GM18508 (cell line): ENCODE data around the gene SIPA1L3.

ENCODE experiments used
- ATAC-seq: cut with Tn5 transposase; IDR thresholded peaks from one replicate; pipeline ENCODE4 v1.9.1; 2021; ENCODE audit warnings: moderate number of reproducible peaks; ENCODE audit not compliant: insufficient read depth, unreplicated experiment

The SIPA1L3 gene

DNA sequence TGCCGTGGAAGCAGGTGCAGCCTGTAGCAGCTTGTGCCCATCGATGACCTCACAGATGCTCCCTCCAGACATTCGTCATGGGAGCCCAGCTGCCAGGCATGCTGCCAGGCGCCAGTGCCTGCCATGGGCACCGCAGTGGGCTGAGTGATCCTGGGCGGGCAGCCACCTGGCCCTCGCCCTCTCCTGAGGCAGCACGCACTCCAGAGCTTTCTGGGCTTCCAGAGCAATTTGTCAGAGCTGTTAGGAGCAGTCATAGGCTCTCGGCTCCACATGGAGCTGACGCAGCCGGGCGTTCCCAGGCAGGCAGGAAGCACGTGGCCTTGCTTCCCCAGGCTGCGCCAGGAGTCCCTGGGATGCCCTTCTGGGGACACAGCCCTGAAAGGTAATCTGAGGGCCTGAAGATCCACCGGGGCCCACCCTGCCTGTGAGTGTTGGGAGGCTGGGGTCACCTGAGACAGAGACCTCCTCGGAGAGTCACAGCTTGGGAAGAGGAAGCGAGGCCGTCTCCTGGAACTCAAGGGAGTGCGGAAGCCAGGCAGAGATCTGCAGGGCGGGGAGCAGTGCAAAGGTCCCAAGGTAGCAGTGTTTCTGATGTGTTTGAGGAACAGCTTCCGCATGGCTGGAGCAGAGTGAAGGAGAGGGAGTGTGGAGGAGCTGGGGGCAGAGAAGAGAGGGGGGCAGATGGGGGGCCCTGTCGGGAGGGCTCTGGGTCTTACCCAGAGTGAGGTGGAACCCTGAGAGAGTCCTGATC, 266.5 kb downstream of the SIPA1L3 start:
- no peak for ATAC-seq

DNA sequence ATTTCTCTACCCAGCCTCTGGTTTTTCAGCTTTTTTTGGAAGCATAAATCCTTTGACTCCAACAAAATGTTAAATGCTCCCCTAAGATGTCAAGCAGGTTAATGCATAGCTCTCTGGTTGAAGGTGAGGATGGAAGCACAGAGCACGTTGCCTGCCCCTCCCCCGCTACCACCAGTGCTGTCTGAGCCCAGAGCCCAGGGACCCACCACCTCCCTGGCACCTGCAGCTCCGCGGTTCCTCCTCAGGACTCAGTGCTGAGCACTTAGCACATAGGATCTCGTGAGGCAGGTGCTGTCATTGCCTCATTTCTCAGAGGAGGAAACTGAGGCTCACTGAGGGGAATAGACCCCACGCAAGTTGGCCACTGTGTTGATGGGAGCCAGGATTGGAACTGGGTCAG, 268.4 kb downstream of the SIPA1L3 start:
- ATAC-seq, result no peak

DNA sequence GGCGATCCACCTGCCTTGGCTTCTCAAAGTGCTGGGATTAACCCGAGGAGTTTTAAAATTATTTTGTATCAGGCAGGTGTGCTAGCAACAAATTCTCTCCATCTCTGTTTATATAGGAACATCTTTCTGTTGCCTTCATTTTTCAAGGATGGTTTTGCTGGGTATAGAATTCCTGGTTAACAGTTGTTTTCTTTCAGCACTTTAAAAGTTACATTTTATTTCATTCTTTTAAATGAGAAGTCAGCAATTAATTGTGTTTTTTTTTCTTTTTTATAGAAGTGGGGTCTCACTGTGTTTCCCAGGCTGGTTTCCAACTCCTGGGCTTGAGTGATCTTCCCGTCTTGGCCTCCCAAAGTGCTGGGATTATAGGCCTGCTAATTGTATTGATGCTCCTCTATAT, 273.1 kb downstream of the SIPA1L3 start:
- no peak for ATAC-seq

DNA sequence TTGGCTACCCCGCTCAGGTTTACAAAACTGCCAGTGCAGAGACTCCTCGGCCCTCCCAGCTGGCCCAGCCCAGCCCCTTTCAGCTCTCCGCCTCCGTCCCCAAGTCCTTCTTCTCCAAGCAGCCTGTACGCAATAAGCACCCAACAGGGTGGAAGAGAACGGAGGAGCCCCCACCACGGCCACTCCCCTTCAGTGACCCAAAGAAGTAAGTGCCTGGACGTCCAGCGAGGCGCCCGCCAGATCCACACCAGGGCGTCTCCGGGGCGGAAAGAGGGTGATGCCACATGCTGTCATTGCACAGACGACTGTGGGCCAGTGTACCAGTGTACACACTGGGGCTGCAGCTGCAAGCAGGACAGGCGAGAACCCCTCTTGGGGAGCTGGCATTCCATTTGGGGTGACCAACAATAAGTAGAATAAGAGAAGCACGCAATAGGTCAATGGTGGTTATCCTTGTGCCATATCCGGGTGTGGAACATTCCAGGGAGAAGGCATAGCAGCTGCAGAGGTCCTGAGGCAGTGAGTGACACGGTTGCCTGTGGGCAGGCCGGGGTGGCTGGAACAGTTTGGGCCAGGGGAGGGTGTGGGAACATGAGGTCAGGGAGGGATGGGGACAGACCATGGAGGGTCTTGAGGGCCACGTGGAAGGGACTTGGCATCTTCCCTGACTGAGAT, 275.7 kb downstream of the SIPA1L3 start:
- no peak for ATAC-seq

DNA sequence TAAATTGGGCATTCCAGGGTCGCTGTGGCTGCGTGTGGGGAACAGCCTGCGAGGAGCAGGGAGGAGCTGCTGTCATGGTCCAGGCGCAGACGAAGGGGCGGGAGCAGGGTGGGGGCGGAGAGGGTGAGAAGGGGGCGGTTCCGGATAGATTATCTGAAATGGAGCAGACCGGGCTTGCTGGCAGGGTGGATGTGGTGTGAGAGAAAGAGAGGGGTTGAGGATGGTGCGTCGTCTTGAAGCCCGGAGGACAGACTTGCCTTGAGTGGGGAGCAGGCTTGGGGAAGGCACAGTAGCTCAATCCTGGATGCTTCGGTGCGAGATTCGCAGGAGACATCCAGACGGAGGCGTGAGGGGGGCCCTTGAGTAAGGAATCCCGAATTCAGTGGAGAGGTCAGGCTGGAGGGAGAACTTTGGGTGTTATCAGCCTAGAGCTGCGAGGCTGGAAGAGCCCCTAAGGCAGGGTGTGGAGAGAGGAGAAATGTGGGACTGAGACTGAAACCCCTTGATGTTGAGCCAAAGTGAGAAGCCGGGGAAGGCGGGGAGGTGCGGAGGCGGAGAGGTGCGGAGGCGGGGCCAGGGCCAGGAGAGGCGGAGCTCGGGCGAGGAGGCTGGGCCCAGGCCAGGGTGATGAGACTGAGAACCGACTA, 276.4 kb downstream of the SIPA1L3 start:
- no peak for ATAC-seq

DNA sequence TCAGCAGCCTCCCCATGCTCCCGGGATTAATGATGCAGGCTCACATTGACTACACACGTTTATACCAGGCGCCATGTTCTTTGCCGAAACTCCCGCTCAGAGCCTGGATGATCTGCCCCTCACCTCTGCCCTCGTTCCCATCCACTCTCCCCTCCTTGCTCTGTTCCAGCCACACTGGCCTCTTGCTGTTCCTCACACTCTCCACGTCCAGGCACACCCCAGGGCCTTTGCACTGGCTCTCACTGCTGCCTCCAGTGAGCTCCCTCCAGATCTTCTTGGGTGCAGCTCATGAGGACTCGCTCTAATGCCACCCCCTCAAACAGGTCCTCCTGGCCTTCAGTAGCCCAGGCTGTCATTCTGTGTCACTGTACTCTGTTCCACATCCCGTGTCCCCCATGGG, 277.8 kb downstream of the SIPA1L3 start:
- ATAC-seq, result no peak

DNA sequence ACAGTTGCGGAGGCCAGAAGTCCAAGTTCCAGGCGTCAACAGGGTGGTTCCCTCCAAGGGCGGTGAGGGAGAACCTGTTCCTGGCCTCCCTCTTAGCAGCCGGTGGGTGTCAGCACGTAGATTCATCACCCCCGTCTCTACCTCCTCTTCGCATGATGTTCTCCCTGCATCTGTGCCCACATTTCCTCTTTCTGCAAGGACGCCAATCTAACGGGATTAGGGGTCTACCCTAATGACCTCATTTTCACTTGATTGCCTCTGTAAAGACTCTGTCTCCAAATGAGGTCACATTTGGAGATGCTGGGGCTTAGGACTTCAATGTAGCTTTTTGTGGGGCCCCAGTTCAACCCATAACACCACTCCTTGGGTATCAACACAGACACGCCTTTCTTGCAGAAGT, 278.6 kb downstream of the SIPA1L3 start:
- ATAC-seq, result no peak

DNA sequence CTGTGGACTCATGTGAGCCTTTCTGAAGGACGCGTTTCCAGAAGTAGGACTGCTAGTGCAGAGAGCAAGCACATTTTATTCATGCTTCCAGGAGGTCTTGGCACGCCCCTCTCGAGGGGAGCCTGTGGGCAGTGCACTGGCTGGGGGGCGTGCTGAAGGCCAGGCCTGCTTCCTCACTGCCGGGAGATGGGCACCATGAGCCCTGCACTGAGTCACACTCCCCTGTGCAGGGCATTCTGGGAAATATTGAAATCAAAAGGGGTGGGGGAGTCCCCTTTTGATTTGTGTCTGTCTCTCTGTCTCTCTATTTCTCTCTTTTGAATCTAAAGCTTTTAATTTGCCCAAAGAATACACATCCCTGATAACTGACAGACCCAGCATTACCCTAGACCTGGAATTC, 283.1 kb downstream of the SIPA1L3 start:
- no peak for ATAC-seq

DNA sequence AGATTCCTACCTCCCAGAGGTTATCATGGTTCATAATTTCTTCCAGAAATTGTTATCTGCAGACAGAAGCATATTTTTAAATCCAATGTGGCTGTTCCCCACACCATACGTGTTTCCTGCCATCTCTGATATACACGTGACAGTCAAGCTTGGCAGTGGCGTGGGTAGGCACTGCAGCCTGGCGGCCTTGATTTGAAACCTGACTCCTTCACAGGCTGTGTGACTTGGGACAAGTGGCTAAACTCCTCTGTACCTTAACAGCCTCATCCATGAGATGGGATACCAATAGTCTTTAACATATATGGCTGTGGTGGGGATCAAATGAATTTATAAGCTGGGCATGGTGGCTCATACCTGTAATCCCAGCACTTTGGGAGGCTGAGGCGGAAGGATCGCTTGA, 283.8 kb downstream of the SIPA1L3 start:
- no peak for ATAC-seq

DNA sequence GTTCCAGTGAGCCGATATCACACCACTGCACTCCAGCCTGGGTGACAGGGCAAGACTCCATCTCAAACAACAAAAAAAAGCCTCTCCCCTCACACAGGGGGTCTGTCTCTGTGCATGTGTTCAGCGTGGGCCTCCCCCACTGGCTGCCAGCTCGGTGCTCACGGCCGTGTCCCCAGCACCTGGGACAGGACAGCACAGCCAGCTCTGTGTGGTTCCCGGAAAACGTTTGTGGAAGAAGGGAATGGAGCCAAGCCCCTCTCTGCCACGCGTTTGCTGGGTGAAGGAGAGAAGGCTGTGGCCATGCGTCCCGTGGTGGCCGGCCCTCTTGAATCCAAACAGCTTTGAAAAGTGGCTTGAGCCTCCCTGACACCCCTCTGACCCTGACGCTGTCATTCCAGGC, 284.7 kb downstream of the SIPA1L3 start:
- no peak for ATAC-seq

DNA sequence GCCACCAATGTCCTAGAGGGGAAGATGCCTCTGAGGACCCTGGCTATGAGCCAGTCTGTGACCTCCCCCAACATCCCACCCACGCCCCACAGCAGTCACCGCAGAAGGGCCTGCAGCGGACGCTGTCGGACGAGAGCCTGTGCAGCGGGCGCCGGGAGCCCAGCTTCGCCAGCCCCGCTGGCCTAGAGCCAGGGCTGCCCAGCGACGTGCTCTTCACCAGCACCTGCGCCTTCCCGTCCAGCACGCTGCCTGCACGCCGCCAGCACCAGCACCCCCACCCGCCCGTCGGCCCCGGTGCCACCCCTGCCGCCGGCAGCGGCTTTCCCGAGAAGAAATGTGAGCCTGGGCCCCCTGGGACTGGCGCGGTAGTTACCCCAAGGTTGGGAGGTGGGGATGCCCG, 286.4 kb downstream of the SIPA1L3 start:
- no peak for ATAC-seq

DNA sequence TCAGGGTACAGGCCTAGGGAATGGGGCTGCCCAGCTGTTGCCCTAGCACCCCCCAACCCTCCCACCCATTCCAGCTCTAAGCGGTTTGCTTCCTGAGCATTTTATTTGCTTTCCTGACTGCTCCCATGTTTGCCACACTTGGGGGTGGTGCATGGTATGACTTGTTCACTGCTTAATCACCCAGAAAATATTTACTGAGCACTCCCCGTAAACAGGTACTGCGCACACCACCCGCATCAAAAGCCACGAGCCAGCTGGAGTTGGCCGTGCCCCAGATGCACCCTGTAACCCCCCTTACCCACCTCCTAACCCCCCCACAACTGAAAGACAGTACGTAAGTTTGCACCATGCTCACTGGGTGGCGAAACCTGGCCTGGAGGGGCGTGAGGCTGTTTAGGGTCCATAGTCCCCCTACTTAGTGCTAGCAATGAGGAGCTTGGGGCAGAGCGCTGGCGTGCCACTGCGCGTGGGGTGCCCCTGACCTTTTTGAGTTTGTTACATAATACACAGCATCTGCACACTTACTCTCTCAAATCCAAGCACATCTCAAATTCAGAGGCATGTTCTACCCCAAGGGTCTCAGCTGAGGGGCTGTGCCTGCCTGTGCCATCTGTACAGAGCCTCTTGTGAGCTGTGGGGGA, 287.2 kb downstream of the SIPA1L3 start:
- ATAC-seq, result no peak

DNA sequence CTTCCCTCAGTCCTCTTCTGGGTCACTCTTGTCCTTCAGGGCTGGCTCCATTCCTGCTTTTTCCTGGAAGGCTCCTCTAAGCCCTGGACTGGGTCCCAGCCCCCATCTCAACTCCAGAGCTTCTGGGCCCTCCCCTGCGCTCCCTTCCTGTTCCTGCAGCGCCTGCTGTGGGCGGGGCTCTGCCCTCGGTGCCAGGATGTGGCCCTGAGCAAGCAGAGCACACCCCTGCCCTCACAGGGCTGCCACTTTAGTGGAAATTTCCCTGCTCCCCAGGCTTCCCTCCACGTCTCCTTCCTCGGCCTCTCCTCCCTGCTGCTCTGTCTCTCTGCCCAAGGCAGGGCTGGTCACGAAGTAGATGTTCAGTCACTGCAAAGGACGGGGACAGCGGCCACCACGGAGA, 288.2 kb downstream of the SIPA1L3 start:
- no peak for ATAC-seq

DNA sequence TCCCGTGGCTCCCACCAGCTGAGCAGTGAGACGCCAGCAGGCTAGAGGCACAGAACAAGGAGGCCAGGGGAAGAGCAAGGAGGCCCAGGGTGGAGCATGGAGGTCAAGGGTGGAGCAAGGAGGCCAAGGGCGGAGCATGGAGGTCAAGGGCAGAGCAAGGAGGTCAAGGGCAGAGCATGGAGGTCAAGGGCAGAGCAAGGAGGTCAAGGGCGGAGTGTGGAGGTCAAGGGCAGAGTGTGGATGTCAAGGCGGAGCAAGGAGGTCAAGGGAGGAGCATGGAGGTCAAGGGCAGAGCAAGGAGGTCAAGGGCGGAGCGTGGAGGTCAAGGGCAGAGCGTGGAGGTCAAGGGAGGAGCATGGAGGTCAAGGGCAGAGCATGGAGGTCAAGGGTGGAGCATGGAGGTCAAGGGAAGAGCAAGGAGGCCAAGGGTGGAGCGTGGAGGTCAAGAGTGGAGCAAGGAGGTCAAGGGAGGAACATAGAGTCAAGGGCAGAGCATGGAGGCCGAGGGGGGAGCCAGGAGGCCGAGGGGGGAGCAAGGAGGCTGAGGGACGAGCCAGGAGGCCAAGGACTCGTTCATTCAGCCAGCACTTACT, 289.3 kb downstream of the SIPA1L3 start:
- no peak for ATAC-seq

DNA sequence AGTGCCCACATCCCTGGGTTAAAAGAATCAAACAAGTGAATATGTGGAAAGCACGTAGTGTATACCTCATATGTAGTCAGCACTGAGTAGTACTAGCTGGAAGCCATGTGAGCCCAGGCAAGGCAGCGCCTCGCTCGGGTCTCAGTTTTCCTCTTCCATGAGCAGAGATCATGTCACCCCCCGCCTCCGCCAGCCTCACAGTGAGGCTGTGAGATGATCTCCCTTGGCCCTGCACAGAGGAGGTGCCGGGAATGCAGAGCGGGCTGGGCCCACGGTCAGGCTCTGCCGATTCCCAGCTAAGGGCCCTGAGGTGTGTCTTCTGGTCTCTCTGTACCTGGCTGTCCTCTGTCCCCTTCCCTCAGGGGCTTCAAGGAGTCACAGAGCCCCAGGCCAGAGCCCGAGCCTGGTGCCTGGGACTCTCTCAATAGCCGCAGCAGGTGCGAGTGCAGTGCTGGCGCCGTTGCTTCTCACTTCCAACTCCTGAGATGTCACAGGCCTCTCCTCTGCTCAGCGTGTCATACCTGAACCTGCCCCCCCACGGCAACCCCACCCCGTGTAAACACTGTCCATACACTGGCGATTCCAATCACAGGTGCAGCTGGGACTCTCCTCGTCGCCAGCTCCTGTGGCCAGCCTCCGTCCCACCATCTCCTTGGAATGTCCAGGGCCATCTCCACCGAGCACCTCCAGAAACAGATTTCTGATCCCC, 290.1 kb downstream of the SIPA1L3 start:
- ATAC-seq, result no peak

DNA sequence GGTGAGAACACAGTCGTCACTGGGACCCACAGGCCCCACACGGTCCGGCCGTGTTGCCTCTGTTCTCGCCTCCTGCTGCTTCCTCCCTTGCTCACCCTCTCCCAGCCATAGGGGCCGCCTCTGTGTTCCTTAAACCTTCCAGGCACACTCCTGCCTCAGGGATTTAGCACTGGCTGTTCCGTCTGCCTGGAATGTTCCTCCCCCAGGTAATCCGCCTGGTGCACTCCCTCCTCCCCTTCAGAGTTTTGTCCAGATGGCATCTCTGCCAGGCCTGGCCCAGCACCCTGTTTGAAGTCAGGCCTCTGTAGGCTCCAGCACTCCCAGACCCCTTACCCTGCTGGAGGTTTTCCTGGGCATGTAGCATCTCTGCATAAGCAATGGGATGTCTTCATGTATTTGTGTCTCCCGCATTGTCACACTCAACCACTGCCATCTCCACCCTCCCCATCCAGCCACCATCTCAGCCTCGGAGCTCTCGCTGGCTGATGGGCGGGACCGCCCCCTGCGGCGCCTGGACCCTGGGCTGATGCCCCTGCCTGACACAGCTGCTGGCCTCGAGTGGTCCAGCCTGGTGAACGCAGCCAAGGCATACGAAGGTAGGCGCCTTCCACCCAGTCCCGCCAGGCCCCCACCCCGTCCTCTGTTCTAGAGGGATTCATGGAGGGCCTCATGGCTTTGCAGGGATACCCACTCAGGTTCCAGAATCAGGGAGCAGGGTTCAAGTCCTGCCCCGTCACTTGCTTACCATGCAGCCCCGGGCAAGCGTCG, 291.1 kb downstream of the SIPA1L3 start:
- no peak for ATAC-seq

DNA sequence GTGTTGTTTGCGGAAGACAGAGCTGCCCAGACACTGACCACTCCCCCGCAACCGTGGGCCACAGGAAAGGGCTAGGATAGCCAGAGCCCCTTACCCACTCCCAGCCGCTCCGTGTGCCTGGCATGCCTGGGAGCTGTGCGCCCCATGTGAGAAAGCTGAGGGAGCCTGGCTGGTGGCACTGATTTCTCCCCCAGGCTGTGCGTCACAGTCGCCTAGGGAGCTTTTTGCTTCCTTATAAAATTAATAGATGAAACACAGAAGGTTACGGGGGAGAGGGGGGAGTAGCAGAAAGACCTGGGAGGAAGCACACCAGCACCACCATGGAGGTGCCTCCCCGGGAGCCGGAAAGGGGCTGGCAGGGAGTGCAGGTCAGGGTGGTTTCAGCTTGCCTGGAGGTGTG, 292.3 kb downstream of the SIPA1L3 start:
- ATAC-seq, result no peak

DNA sequence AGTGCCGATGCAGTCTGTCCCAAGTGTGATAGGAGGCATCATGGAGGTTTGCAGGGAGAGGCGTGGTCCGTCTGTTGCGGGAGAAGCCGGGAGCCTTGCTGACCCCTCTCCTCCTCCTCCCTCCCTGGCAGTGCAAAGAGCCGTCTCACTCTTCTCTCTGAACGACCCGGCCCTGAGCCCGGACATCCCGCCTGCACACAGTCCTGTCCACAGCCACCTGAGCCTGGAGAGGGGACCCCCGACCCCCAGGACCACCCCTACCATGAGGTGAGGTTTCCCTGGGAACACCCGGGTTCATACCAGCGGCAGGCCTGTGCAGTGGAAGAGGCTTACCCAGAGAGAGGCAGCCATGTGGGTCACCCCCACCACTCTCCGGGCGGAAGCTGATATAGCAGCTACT, 294.7 kb downstream of the SIPA1L3 start:
- no peak for ATAC-seq

DNA sequence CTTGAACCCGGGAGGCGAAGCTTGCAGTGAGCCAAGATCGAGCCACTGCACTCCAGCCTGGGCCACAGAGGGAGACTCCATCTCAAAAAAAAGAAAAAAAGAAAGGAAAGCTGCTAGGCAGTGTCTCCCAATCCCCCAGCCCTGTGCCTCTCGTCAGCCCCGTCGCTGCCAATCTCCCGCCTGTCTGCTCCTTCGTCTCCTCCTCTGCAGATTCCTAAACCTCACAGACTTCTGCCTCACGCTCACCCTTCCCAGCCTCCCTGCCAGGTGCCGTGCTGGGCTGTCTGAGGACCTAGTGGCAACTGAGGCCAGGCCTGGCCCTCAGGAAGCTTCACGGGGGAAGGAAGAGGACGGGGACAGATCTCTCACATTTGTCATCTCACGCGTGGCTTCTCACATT, 295.5 kb downstream of the SIPA1L3 start:
- ATAC-seq, result no peak
